Uterus (tissue), 2 donors: ENCODE measurements around the gene AP3D1.

Source experiments
- CTCF ChIP-seq, 4 experiments: fragments of 200-600 bp in 2 of 4; fragments of 450-650 bp in 2 of 4; sonication (generic) in 2 of 4; IDR thresholded peaks; one replicate each; pipeline ENCODE4 v1.5.1; 2016 to 2019; ENCODE audit warnings: antibody characterized with exemption in 4 of 4, mild to moderate bottlenecking in 2 of 4, moderate library complexity in 1 of 4
- POLR2A ChIP-seq, 2 donors: fragments of 450-650 bp; IDR thresholded peaks; one replicate each; pipeline ENCODE4 v1.6.1; 2016; ENCODE audit warnings: antibody characterized with exemption in 2 of 2, mild to moderate bottlenecking in 1 of 2, moderate library complexity in 1 of 2

- TF ChIP-seq POLR2A (IDR thresholded peaks at IDR 0.05) (no peak), CTCF (IDR thresholded peaks at IDR 0.05) (no peak)
Observed at GRCh38 chr19:2058570-2059421, 92.6 kb downstream of the AP3D1 start.
